NCI-H446 (cell line): ENCODE data around the gene RASL11B.
"Not testable (repeated sequence)": the region's sequence is repeated elsewhere in the genome, so short reads cannot be mapped to it uniquely, and the experiment has no call there.

Source experiments
- DNase-seq, 2 experiments: peaks; one replicate each; lab custom pipeline; 2025; lab: John Stamatoyannopoulos, UW

The RASL11B gene, protein sequence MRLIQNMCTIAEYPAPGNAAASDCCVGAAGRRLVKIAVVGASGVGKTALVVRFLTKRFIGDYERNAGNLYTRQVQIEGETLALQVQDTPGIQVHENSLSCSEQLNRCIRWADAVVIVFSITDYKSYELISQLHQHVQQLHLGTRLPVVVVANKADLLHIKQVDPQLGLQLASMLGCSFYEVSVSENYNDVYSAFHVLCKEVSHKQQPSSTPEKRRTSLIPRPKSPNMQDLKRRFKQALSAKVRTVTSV

DNA sequence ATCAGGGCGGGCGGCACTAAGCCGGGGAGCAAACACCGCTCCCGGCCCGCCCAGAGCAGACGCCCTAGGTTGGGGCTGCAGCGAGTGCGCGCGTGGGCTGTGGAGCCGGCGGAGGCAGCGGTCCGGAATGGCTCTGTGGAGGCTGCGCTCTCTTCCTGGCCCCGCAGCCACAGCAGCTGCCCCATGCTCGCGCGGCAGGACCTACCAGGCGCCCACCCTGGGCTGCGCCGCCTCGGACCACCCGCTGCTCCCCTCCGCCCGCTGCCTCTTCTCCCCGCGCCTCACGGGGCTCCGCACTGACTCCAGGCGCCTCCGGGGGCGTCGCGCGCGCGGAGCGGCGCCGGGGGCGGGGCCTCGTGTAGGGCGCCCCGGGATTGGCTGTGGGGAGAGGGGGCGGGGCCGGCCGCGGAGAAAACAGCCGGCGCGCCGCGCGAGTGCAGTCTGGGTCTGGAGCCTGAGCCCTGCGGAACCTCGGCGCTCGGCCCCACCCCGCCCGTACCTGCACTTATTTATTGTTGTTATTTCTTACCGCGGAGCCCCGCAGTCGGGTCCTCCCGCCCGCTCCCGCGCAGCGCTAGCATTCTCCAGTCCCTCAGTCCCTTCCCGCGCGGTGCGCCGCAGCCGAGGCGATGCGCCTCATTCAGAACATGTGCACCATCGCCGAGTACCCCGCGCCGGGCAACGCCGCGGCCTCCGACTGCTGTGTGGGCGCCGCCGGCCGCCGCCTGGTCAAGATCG, at the start of gene RASL11B:
Gene RASL11B (plus strand): TSS at position 439 of the 738 bp plus-strand sequence. CDS start 191 bp downstream, at position 630.
- DNase-seq, result peak; percentile 16 to 89

DNA sequence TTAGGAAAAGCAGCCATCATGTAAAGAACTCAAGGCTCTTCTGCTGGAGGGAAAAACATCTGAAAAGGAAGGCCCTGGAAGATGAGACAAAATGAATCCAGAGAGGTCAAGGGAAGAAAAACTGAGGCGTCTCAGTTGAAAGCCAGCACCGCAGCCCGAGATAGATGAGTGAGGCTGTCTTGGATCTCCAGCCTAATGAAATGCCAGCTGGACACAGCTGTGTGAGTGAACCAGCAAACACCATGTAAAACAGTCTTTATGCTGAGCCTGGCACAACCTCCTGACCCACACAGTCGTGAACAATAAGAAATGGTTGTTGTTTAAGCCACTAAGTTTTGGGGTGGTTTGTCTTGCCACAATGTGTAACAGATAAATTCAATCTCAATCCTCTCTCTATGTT, 48.6 kb upstream of the RASL11B start:
- DNase-seq, result no peak

DNA sequence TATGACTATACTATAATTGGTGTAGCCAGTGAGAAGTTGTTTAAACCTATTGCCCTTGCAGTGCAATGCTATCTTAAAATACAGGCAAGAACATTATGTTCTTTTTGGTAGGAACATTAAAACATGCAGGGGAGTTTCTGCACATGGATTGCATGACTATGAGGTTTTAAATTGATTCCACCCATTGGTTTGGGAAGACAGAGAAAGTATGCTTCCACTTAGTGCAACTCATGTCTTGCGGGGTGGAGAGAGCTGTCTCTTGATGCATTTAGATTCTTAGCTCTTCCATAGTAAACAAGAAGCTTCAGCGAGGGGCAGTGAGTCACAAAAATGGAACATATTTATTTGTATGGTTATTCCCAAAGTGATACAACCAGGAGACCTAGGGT, 39.5 kb upstream of the RASL11B start:
- DNase-seq, result no peak

DNA sequence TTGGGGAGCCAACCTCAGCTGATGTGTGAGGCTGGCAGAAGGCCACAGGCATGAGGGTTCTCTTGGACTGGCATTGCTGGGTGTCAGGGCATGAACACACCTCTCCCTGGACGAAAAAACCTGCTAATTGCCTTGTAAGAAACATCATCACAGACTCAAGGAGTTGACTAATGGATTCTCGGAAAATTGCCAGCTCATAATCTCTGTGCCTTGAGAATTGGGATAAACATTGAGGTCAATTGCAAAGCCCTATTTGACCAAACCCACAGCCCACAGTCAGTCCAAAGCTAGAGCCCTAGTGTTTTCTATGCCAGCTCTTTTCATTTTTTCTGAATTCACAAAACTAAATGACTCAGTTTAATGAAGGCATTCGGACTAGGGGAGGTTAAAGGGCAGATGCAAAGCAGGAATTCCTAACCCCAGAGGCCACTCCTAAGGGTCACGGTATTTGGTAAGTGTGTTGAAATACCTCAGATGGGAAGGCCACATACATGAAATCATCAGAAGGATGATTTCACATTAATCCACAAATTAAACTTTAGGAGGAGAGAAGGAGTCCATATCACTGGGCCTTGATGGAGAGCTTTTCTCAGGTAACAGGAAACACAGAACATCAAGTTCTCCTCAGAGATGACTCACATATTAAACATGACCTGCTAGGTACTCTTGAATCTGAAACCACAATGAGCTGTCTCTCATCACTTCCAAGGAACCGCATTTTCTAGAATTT, 39.0 kb upstream of the RASL11B start:
- DNase-seq, result no peak

DNA sequence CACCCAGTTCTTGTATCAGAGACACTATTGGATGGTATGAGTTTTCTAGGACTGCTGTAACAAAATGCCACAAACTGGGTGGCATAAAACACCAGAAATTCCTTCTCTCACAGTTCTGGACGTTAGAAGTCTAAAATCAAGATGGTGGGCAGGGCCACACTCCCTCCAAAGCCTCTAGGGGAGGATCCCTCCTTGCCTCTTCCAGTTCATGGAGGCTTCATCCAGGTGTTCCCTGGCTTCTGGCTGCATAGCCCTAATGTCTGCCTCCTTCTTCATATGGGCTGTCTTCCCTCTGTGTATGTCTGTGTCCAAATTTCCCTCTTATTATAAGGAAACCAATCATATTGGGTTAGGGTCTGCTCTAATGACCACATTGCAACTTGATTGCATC, 38.4 kb upstream of the RASL11B start:
- no peak for DNase-seq

DNA sequence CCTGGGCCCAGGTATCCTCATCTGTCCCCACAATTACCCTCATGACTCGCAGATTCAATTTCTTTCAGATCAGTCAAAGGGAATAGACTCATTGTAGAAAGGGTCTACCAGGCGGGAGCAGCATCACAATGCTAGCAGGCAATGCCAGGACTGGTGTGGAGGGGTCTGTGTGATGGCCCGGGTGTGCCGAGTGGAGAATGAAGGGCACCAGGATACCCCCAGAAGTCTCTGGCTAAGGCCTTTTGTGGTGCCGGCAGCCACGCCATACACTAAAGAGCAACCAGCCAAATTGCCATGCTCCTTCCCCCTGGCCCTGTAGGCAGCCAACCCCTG, 37.9 kb upstream of the RASL11B start:
- DNase-seq, result no peak

DNA sequence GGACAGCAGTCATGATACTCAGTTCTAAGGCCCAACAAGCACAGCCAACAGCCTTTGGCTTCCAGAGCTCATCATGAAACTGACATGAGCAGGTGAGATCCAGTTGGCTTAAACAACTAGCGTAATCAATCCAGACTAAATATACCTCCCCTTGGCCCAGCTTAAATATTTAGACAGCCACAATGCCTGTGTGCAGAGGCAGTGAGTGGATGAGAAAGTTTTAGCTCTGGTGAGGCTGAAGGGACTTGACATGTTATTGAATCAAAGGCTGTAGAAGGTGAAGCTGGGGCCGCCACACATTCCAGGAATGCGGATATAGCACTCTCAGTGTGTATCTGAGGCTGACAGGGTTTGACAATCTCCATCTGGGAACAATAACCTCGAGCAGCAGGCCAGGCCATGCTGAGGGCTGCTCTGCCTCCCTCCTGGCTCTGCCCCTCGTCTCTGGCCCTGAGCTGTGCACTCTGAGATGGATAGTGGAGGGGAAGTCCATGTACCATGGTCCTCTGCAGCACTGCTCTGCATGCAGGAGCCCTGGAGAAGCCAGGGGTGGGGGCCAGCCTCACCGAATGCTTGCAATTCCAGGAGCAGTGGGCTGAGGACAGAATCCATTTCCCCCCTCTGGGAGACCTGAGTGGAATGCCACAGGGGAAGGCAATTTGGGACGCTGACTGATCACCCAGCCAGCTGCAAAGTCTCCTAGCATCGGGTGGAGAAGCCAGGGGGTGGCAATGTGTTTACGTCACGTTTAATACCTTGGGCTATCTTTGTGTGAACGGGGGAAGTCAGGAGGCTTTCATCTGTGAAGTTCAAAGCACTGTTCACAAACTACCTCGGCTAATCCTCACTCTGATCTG, 37.3 kb upstream of the RASL11B start:
- no peak for DNase-seq

DNA sequence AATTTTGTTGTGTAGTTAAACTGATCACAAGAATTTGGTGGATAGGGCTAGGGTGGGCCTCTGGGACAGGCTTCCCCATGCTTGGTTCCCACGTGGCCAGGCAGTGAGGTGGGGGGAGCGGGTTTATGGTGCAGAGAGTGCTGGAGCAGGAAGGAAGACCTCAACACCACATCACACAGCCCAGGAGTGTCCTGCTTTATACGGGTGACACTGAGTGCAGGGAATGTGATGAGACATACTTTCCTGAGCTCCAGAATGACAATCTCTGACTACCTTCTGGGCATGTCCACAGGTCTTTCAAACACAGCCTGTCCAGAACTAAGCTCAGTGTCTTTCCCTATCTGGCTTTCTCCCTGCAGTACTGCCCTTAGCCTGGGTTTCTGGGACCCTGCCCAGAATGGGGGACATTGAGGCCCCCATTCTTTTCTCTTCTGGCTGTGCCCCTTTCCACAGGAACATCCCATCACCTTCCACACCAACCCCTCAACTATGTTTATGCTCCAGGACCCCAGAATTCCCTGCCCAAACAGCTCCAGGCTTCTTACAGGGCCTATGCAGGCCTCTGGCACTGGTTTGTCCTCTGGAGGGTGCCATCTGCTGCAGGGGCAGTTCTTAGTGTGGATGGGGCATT, 36.5 kb upstream of the RASL11B start:
- no peak for DNase-seq

DNA sequence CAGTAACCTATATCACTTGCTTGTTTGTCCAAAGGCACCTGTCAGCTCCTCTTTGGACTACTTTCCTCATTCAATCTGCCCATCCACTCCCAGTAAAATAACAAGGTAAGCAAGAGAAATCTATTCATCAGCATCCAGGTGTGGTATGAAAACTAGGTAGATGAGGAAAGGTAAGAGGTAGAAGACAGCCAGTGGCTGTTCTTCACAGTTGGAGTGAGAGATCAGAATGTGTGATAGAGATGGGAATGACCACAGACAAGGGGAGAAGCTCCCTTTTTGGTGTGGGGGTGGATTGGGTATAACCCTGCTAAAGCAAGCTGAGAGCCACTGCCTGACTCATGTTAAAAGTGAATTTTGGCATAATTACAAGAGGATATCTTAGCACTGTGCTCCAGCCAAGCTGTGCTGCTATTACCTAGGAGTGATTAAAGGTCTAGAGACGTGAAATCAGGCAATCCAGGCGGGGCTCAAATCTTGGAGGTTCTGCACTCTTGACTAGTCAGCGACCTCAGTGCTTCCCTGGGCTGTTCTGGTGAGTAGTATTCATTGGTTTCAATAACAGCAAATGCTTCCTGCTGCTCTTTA, 28.1 kb upstream of the RASL11B start:
- DNase-seq, result peak in 1 of 2 experiments; percentile 34

DNA sequence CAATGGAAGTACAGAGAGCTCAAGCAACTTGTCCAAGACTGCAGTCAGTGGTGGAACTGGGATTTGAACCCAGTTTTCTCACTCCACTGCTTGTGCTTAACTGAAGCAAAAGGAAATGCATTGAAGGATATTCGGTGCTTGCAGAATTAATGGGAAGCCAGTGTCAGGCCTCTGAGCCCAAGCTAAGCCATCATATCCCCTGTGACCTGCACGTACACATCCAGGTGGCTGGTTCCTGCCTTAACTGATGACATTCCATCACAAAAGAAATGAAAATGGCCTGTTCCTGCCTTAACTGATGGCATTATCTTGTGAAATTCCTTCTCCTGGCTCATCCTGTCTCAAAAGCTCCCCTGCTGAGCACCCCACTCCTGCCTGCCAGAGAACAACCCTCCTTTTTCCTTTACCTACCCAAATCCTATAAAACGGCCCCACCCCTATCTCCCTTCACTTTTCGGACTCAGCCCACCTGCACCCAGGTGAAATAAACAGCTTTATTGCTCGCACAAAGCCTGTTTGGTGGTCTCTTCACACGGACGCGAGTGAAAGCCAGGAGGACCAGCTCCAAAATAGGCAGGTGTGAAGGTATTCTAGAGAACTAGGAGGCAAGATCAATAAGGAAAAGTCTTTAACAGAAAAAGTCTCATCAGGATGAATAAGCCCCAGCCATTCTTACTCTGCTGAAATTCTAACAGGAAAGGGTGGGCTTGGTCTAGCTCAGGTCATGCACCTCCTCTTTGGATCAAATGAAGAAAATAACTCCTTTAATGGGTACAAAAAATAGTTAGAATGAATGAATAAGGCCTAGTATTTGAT, 27.3 kb upstream of the RASL11B start:
- not testable (repeated sequence) for DNase-seq

DNA sequence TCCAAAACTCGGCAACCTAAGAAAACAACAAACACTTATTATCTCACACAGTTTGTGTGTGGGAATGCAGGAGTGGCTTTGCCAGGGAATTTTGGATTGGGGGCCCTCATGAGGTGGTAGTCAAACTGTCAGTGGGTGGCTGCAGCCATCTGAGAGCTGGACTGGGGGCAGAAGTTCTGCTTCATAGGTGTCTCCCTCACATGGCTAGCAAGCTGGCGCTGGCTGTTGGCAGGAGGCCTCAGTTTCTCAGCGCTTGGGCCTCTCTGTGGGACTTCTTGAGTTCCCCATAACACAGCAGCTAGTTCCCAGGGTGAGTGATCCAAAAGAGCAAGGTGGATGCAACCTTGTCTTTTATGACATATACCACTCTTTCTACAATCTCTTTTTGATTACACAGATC, 26.0 kb upstream of the RASL11B start:
- no peak for DNase-seq

DNA sequence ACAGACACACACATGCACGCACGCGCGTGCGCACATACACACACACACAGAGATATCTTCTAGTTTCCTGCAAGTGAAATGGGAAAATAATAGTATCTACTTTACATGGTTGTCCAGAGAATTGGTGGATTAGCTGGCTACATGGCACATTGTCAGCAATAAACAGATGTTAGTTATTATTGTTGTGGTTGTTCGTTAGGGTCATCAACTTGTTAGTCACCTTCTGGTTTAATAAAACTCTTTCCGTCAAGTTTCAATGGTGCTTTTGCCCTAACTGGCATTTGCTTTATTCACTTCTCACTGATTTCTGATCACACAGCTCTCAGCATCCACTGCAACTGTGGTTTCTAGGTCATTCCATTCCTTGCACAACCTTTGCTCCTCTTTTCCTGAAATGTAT, 25.4 kb upstream of the RASL11B start:
- no peak for DNase-seq

DNA sequence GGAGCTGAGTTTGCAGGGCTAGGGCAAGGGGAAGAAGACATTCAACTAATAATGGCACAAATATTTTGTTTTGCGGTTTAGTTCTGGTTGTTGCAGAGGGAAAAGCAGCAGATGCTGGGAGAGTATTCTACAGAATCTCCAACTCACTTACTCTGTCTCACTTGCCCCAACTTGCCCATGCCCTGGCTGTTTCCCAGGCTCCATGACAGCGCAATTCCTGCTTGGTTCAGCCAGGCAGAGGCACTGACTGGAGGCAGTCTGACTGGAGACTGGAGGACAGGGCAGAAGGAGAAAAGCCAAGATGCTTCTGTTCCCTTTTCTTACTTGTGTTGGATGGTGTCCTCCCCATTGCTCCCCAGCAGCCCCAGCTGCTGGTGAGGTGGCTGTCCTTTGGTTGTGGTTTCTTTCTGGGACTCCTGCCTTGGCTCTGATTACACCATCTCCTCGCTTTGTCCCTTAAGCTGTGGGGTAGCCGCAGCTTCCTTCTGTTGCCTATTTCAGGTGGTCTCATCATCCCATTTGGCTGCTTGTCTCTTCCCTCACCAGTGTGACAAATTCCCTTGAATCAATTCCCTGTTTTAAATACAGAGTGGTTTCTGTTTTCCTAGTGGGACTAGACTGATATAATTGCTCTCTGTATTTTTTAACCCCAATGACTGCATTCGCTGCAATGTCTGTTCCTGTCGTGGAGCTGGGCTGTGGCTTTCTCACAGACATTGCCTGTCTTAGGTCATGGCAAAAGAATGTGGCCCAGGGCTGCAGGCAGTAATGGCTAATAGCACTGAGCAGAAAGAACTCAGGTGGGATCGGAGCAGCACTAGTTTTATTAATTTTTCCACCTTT, 24.2 kb upstream of the RASL11B start:
- DNase-seq, result peak; percentile 76 to 81

DNA sequence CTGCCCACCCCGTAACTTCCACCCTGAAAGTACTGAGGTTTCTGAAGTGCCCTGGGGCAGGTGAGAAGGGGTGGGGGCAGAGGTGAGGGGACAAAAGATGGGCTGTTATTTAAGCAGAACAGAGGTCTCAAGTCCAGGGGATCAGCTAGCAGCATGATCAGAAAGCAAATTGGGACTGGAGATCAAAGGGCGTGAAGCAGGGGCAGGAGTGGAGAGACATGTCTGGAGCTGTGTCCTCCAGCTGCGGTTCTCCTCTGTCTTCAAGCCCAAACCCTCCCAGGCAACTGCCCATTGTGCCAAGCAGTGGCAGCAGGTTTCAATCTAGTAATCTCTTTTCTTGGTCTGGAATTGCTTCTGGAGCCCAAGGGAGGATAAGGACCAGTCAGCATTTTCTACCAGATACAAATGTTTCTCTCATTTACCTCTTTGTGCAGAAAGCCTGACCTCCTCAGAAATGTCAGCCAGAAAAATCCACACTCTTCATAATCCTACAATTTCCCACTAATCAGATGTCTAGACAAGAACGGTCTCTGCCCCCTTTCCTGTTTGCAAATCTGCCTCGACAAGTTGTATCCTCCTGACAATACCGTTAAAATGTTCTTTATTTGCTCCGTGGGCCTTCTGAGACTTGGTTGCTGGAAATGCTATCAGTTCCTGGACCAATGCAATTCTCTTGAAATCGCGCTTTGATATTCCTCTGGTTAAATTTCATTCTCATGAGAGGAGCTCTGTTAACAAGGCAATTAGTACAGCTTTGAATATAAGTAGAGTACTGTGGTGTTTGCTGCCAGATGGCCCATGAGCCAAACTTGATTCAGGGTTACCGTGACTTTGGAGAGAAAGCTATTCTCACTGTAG, 23.2 kb upstream of the RASL11B start:
- DNase-seq, result peak; percentile 39 to 62

DNA sequence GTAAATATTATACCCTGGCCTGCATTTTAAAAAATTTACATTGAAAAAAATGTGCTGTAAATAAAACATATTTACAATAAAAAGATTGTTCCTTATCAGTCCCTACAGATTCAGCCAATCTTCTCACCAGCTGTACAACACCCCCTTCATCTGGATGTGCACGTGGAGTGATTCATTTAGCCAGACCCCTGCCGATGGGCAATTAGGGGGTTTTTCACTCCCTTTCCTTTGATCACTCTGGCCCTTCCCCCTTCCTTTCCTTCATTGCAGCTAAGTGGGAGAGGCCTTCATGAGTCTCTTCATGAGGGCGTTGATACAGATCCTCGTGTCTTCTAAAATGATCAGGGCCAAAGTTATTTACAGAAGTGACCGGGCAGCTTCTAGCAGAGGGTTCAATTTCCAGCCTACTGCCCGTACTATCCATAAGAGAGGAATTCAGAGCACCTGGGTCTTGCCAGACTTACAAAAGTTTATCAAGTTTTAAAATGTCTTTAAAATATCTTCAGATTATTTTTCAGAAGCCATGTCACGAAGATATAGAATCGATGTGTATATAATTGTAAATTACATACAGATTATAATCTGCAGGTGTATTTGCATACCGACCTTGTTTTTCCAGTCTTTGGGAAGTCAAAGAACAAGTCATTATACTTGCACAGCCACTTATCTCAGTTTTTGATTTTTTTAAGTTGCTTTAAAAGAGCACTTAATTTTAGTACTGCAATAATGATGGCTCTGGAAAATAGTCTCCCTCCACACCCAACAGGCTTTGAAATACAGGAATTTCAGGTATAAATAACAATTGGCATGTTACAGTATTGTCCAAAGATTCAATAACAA, 21.4 kb upstream of the RASL11B start:
- DNase-seq, result no peak

DNA sequence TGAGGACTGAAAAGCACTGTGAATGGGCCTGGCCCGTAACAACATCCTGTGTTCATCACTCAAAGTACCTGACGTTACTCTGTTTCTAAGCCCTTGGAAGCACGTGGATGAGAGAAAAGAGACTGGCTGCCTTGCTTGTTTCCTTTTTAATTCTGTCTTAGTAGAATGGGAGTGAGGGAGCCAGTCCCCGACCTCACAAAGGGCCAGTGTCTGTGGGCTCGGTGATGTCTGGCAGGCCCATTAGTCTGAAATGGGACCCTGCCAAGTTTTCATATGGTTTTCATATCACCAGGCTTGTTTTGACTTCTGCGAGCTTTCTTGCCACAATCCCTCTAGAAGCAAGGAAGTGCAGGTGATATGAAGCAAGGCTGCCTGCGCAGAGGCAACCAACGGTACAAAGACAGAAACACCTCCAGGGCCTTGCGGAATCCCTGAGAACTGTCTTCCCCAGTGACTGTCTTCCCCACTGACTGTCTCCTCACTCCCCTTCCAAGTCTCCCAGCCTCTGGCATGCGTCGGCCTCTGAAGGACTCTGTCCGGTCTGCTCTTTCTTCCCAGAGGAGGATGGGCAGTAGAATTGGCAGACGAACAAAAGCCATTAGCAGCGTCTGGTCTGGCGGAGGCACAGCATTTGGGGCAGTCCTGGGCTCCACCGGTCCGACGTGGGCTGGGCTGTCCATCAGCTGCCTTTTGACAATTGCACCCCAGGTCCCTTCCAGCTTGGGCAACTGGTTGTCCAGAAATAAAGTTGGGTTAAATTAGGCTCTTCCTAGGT, 20.2 kb upstream of the RASL11B start:
- DNase-seq, result peak in 1 of 2 experiments; percentile 70

DNA sequence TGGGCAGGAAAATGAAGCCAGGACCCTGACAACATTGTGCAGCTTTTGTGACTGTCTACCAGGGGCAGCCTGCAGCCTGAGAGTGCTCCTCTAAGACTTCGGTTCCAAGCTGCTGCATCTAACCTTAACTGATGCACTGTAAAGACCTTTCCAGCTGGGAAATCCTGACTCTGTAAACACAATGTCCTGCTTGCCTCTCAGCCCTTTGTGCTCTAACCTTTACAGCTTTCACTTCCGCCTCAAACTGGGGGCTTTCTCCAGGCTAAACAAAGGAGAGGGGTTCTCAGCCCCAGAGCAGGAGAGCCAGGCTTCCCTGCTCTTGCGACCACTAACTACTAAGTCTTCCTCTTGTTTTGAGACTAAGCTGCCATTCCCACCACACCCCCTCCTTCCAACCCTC, 19.3 kb upstream of the RASL11B start:
- DNase-seq, result no peak
